Esophagus squamous epithelium (tissue), 4 donors: ENCODE results near the gene PKM.

Source experiments
- CTCF ChIP-seq, 6 experiments: fragments of 450-650 bp in 4 of 6; fragments of 200-600 bp in 2 of 6; sonication (generic) in 2 of 6; IDR thresholded peaks; one replicate each; pipeline ENCODE4 v1.5.1; 2016 to 2019; ENCODE audit warnings: antibody characterized with exemption in 6 of 6, mild to moderate bottlenecking in 4 of 6, moderate library complexity in 4 of 6
- POLR2A ChIP-seq, 4 donors: fragments of 450-650 bp; IDR thresholded peaks; one replicate each; pipeline ENCODE4 v1.6.1; 2017; ENCODE audit warnings: antibody characterized with exemption in 4 of 4, mild to moderate bottlenecking in 4 of 4, moderate library complexity in 3 of 4

- TF ChIP-seq CTCF (IDR thresholded peaks at IDR 0.05), result no peak
- TF ChIP-seq POLR2A (IDR thresholded peaks at IDR 0.05), result no peak
Measured at GRCh38 chr15:72269739-72270138, 38.7 kb upstream of the PKM start.
